HepG2 (cell line): ENCODE measurements around the gene WNK2. TPM values are rescaled to one million over a fixed set of nuclear protein-coding genes. Genes with fewer than 3 reads are reported as not detected.

Source experiments
- ATAC-seq: fragments of 200-7000 bp; cut with Tn5 transposase; 3 replicates; pipeline ENCODE4 v1.9.1; 2020; ENCODE audit warnings: mild to moderate bottlenecking, moderate library complexity
- BruUV-seq: library from RNA; stranded (reverse); fragments of 400-500 nt; replicated peaks from 2 replicates; lab custom pipeline; 2021; lab: Mats Ljungman, UMichigan
- CTCF ChIA-PET: fragments of 300-600 bp; formaldehyde crosslinking; extraction: SDS; loops from one replicate; lab custom pipeline; 2021; ENCODE audit warnings: low total read pairs, inconsistent platforms, low intra/inter-chr PET ratio; lab: Yijun Ruan, JAX
- POLR2A ChIA-PET: fragments of 350-600 bp; sonication (Branson Sonifier 250); formaldehyde crosslinking; loops from one replicate; lab custom pipeline; 2020; ENCODE audit warnings: antibody characterized with exemption, inconsistent platforms; lab: Yijun Ruan, JAX
- DNase-seq: peaks from one replicate; pipeline ENCODE4 v3.0.0-alpha.2; 2015; ENCODE audit warnings: low spot score
- FAIRE-seq: peaks from 3 replicates; lab custom pipeline; 2011; peaks lifted over from hg19 to GRCh38; lab: Jason Lieb, UNC
- H2AFZ ChIP-seq: one replicate; pipeline ENCODE4 v1.6.1; 2011; ENCODE audit warnings: low read length, inconsistent platforms
- H3K27ac ChIP-seq: fragments of 300-600 bp; 3 replicates; pipeline ENCODE4 v1.8.0; 2011; ENCODE audit warnings: mixed run types, mild to moderate bottlenecking, mixed read lengths, low read length, inconsistent platforms; ENCODE audit not compliant: insufficient read depth; ENCODE audit errors: extremely low read length
- H3K27me3 ChIP-seq, 2 experiments: fragments of 200-600 bp in 1 of 2; 2 replicates in 1 of 2; 3 replicates in 1 of 2; pipeline versions ENCODE4 v1.6.0 to v1.8.0; 2011; ENCODE audit warnings: low read length in 2 of 2, mild to moderate bottlenecking in 2 of 2, moderate library complexity in 2 of 2, inconsistent platforms in 1 of 2; ENCODE audit not compliant: insufficient read depth in 2 of 2, control insufficient read depth in 1 of 2
- H3K36me3 ChIP-seq, 2 experiments: fragments of 200-600 bp in 1 of 2; replicated peaks in 1 of 2; 2 replicates in 1 of 2; 3 replicates in 1 of 2; pipeline versions ENCODE4 v1.5.1 to v1.8.0; 2011; ENCODE audit warnings: low read length in 2 of 2, inconsistent platforms in 1 of 2; ENCODE audit not compliant: insufficient read depth in 2 of 2, control insufficient read depth in 1 of 2
- H3K4me1 ChIP-seq: 2 replicates; pipeline ENCODE4 v1.5.1; 2012; ENCODE audit warnings: low read length, inconsistent platforms; ENCODE audit not compliant: insufficient read depth
- H3K4me2 ChIP-seq: 2 replicates; pipeline ENCODE4 v1.6.0; 2011; ENCODE audit warnings: low read depth, low read length, inconsistent platforms
- H3K4me3 ChIP-seq, 3 experiments: fragments of 200-600 bp in 1 of 3; sonication (generic), shearing (Covaris generic) in 1 of 3; replicated peaks in 1 of 3; 2 replicates each; pipeline ENCODE4 v1.5.1; 2011 to 2016; ENCODE audit warnings: low read length in 3 of 3, inconsistent platforms in 2 of 3, low read depth in 2 of 3, mild to moderate bottlenecking in 2 of 3, control low read depth in 1 of 3, mixed read lengths in 1 of 3; ENCODE audit not compliant: insufficient read depth in 1 of 3
- H3K79me2 ChIP-seq: one replicate; pipeline ENCODE4 v1.6.1; 2011; ENCODE audit warnings: low read length, inconsistent platforms; ENCODE audit not compliant: insufficient read depth
- H3K9ac ChIP-seq: 2 replicates; pipeline ENCODE4 v1.6.0; 2011; ENCODE audit warnings: mild to moderate bottlenecking, low read depth, low read length, inconsistent platforms; ENCODE audit not compliant: insufficient read depth
- H3K9me3 ChIP-seq: 2 replicates; pipeline ENCODE4 v1.5.1; 2012; ENCODE audit warnings: mild to moderate bottlenecking, low read length
- H4K20me1 ChIP-seq: 2 replicates; pipeline ENCODE4 v1.6.0; 2011; ENCODE audit warnings: inconsistent platforms, mild to moderate bottlenecking, low read length, moderate library complexity; ENCODE audit not compliant: insufficient read depth
- AGO2 ChIP-seq: fragments of 200-400 bp; formaldehyde crosslinking; optimal IDR thresholded peaks from 2 replicates; pipeline ENCODE3; 2017; ENCODE audit warnings: mild to moderate bottlenecking, low read depth, low read length, moderate library complexity
- BCL6 ChIP-seq: IDR thresholded peaks from 2 replicates; pipeline ENCODE4 v1.6.1; 2016; ENCODE audit warnings: missing genetic modification reagents, missing compliant biosample characterization
- MATR3 ChIP-seq: sonication (generic); formaldehyde crosslinking; IDR thresholded peaks from 2 replicates; pipeline ENCODE4 v1.4.0; 2020; ENCODE audit warnings: missing genetic modification reagents
- ZNF260 ChIP-seq: sonication (generic); formaldehyde crosslinking; IDR thresholded peaks from 2 replicates; pipeline ENCODE4 v1.4.0; 2020; ENCODE audit warnings: missing genetic modification reagents, low read depth, mild to moderate bottlenecking, borderline replicate concordance
- ZNF589 ChIP-seq: sonication (generic); formaldehyde crosslinking; conservative IDR thresholded peaks from 2 replicates; pipeline ENCODE4 v1.8.0; 2022; ENCODE audit warnings: mild to moderate bottlenecking, moderate library complexity, missing genetic modification reagents
- ZNF720 ChIP-seq: sonication (generic); formaldehyde crosslinking; IDR thresholded peaks from 2 replicates; pipeline ENCODE4 v1.4.0; 2020; ENCODE audit warnings: missing genetic modification reagents
- WGBS: methylation state at CpG from one replicate; pipeline ENCODE4 v1.1.6; 2017; ENCODE audit warnings: low lambda C conversion rate; 5-methylcytosine and 5-hydroxymethylcytosine counted together
- in situ Hi-C: cut with HindIII; loops from 2 replicates; pipeline ENCODE4 v1.10.0; 2017; ENCODE audit warnings: low pct_unique_long_range_greater_than_20kb; ENCODE audit not compliant: extremely low pct_ligation_motif_present
- intact Hi-C: fragments of 100-400 bp; cut with micrococcal nuclease; formaldehyde crosslinking; loops from one replicate; pipeline ENCODE4 v1.10.0; 2022; ENCODE audit not compliant: unreplicated experiment
- polyA plus RNA-seq, 8 experiments: library from polyadenylated mRNA; depleted of rRNA in 3 of 8; stranded (reverse) in 7 of 8; unstranded in 1 of 8; fragments of >200 nt; fragmentation: Illumina TruSeq in 4 of 8; extraction: Trizol in 4 of 8; gene quantifications; 2 replicates each; pipeline versions ENCODE4 v1.2.1 to v1.2.3, GENCODE V29; 2011 to 2016; ENCODE audit warnings: low read depth in 4 of 8, missing spikeins in 1 of 8, mixed read lengths in 1 of 8; ENCODE audit not compliant: insufficient read depth in 1 of 8
- total RNA-seq, 5 experiments: library from RNA; depleted of rRNA; stranded (reverse); fragments of >200 nt; fragmentation: Illumina TruSeq; extraction: Trizol; gene quantifications; 2 replicates each; pipeline ENCODE4 v1.2.3, GENCODE V29; 2016; ENCODE audit warnings: low read depth in 1 of 5

WNK2 gene
- total and polyA plus RNA-seq, 2 of the 13 experiments (the other 11 are each of a cell fraction or from before 2014, with no cell fraction given) = 10.5 to 12.0 TPM

GRCh38 chr9:93259490-93260262 lies 75.7 kb downstream of the WNK2 start:
- H3K4me1 ChIP-seq = no peaks in the 10 kb centered on the region
- peaks cover 14 to 42% of the 10 kb centered on the region in 2 experiments for H3K36me3 ChIP-seq
- BruUV-seq = no TSS peak
- DNase-seq (no peak), ATAC-seq (no peak), FAIRE-seq (no peak)
- H4K20me1 ChIP-seq = no peaks in the 10 kb centered on the region
- no peaks in the 10 kb centered on the region for H3K27me3 ChIP-seq
- in situ Hi-C loops (loop anchor here (10.0 kb wide), 1 partner anchor 45 kb away; no protein-coding TSS in a partner anchor), intact Hi-C loops (no loop called here)
- H3K4me3 ChIP-seq = no peak overlapping the region
- H2AFZ ChIP-seq = no peak overlapping the region
- no peak overlapping the region for H3K4me2 ChIP-seq
- H3K9me3 ChIP-seq = no peaks in the 10 kb centered on the region
- no peak overlapping the region for H3K9ac ChIP-seq
- no peaks in the 10 kb centered on the region for H3K79me2 ChIP-seq
- H3K27ac ChIP-seq = no peak overlapping the region
- WGBS = 94% methylated on average over 12 of the region's 20 CpGs
- ChIA-PET POLR2A (no interaction called here), CTCF (no interaction called here)
- TF ChIP-seq AGO2 (peak; percentile 57), ZNF260 (CRISPR knock-in tag) (no peak)

GRCh38 chr9:93260263-93261066 lies 76.5 kb downstream of the WNK2 start:
- H3K4me2 ChIP-seq = no peak overlapping the region

More at GRCh38 chr9:93260263-93261066, 76.5 kb downstream of the WNK2 start:
- Histone ChIP-seq H3K4me1 (no peaks in the 10 kb centered on the region), H3K27me3 (no peaks in the 10 kb centered on the region), H3K36me3 (peaks cover 12 to 40% of the 10 kb centered on the region in 2 experiments), H4K20me1 (no peaks in the 10 kb centered on the region), H3K4me3 (no peak overlapping the region), H3K79me2 (no peaks in the 10 kb centered on the region), H2AFZ (no peak overlapping the region), H3K9me3 (no peaks in the 10 kb centered on the region), H3K9ac (no peak overlapping the region), H3K27ac (no peak overlapping the region)
- intact Hi-C loops (no loop called here), in situ Hi-C loops (no loop called here)
- no peak for FAIRE-seq
- ChIA-PET POLR2A (no interaction called here), CTCF (no interaction called here)
- ATAC-seq = no peak
- 94% methylated on average over 9 of the region's 12 CpGs for WGBS
- no peak for DNase-seq
- no peak for TF ChIP-seq BCL6
- TF ChIP-seq ZNF720 = no peak
- no peak for TF ChIP-seq ZNF589 (CRISPR knock-in tag)
- TF ChIP-seq MATR3 (CRISPR knock-in tag) = no peak
- BruUV-seq = no TSS peak
